Measurements from ENCODE around the gene ZNF692. TPM values are rescaled to one million over a fixed set of nuclear protein-coding genes. Genes with fewer than 3 reads are reported as not detected.

Gene ZNF692
- total RNA-seq, 1 experiment from 2014 or later = 40.1 TPM

- Histone ChIP-seq H3K27ac (ENCODE audit: insufficient read length, low read depth, low read length) (no peak overlapping the region), H3K56ac (ENCODE audit: insufficient read length, low read depth, low read length) (no peak overlapping the region), H3K18ac (ENCODE audit: insufficient read length, low read depth, low read length) (peak overlapping the region; percentile 6), H2BK20ac (ENCODE audit: low read depth, low read length, poor library complexity, severe bottlenecking) (no peak overlapping the region), H3K79me1 (ENCODE audit: insufficient read depth, low read depth, low read length, poor library complexity, severe bottlenecking) (peaks cover 12% of the 10 kb centered on the region), H2BK15ac (ENCODE audit: low read depth, low read length) (no peak overlapping the region), H4K5ac (ENCODE audit: insufficient read length, low read depth, low read length) (no peak overlapping the region), H3K14ac (ENCODE audit: insufficient read depth, low read length) (peak overlapping the region; percentile 9; the same call in 1 of the 2 replicates), H3K79me2 (ENCODE audit: insufficient read depth, low read length) (peaks cover 5% of the 10 kb centered on the region; the same call in 1 of the 2 replicates), H3K23me2 (ENCODE audit: insufficient read length, low read depth, low read length, poor library complexity, severe bottlenecking) (peaks cover 4% of the 10 kb centered on the region), H2BK5ac (ENCODE audit: insufficient read length, low read length) (no peak overlapping the region), H3K4ac (ENCODE audit: low read depth, low read length) (no peak overlapping the region), H3K23ac (ENCODE audit: insufficient read length, low read depth, low read length) (no peak overlapping the region), H2AFZ (ENCODE audit: low read length) (no peak overlapping the region), H2BK120ac (ENCODE audit: low read depth, low read length, poor library complexity, severe bottlenecking) (no peak overlapping the region), H2AK5ac (ENCODE audit: insufficient read length, low read length) (no peak overlapping the region), H4K91ac (ENCODE audit: insufficient read length, low read depth, low read length) (no peak overlapping the region), H2BK12ac (ENCODE audit: insufficient read length, low read depth, low read length) (no peak overlapping the region), H3K27me3 (ENCODE audit: insufficient read depth, low read length) (no peaks in the 10 kb centered on the region), H4K8ac (replicated peaks; ENCODE audit: insufficient read length, low read depth, low read length) (no peak overlapping the region), H3K9me3 (ENCODE audit: control insufficient read depth, low read depth, low read length) (no peaks in the 10 kb centered on the region), H3K4me2 (ENCODE audit: insufficient read depth, insufficient read length, low read length) (peak overlapping the region; percentile 79), H4K20me1 (ENCODE audit: control insufficient read depth, insufficient read depth, insufficient read length) (no peaks in the 10 kb centered on the region), H3T11ph (ENCODE audit: low read length) (no peak overlapping the region), H3K4me1 (ENCODE audit: insufficient read depth, low read length) (no peaks in the 10 kb centered on the region), H3K9ac (ENCODE audit: extremely low read depth, insufficient read length, low read length) (peak overlapping the region; percentile 63)
- no CpG with 5 or more reads among the region's 18 CpGs for WGBS (ENCODE audit: extremely low coverage, insufficient read length, low lambda C conversion rate)
- DNase-seq = no peak
- H3K27me3 Mint-ChIP-seq (ENCODE audit: low read depth) = no peaks in the 10 kb centered on the region; the same call in 1 of the 2 replicates
- H3K27ac Mint-ChIP-seq = peak overlapping the region; percentile 77 to 100 (median 98); a peak in 6 of 7 replicates
- H3K36me3 Mint-ChIP-seq (ENCODE audit: insufficient read depth in 1 of 3, low read depth in 3 of 3) = peaks cover 11 to 37% (median 30%) of the 10 kb centered on the region in 3 experiments; a peak in 6 of 7 replicates
- H3K9me3 Mint-ChIP-seq = peaks cover 0 to 2% of the 10 kb centered on the region in 2 experiments; a peak in 4 of 5 replicates
- H3K4me1 Mint-ChIP-seq = peaks cover 15 to 24% of the 10 kb centered on the region in 2 experiments
- TF ChIP-seq CTCF (conservative IDR thresholded peaks at IDR 0.05) = no peak
- H3K4me3 Mint-ChIP-seq = peak overlapping the region; percentile 87 to 90
Measured at GRCh38 chr1:248825573-248825908, 33.3 kb downstream of the ZNF692 start.

All from H9 (cell line).